ENCODE measurements around the gene SLC39A11.

Gene SLC39A11

DNA sequence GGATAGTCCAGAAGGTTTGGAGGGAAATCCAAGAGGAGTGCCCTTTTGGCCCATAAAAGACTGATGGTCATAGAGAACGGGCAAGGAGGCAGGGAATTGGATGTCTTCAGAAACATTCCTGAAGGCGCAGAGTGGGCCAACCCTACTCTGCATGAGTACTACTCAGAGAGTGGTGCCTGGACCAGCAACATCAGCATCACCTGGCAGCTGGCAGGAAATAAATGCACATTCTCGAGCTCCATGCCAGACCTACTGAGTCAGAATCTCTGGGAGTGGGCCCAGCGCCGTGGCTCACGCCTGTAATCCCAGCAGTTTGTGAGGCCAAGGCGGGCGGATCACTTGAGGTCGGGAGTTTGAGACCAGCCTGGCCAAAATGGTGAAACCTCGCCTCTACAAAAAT, 27.1 kb upstream of the SLC39A11 start:
- Histone ChIP-seq H3K14ac (ENCODE audit: low read length in 2 of 2) (no peak overlapping the region), H3K18ac (ENCODE audit: low read depth in 1 of 2, low read length in 2 of 2) (no peak overlapping the region), H3K4ac (ENCODE audit: low read depth in 1 of 2, low read length in 2 of 2) (no peak overlapping the region), H3K27ac (ENCODE audit: low read length, poor library complexity, severe bottlenecking) (no peak overlapping the region), H3K23ac (ENCODE audit: low read length in 2 of 2) (no peak overlapping the region), H2BK5ac (ENCODE audit: low read depth, low read length, poor library complexity, severe bottlenecking) (no peak overlapping the region), H3K9ac (ENCODE audit: low read length) (no peak overlapping the region), H3K79me1 (replicated peaks; ENCODE audit: low read length, poor library complexity, severe bottlenecking) (no peaks in the 10 kb centered on the region), H2AFZ (ENCODE audit: low read depth, low read length) (no peak overlapping the region), H2BK12ac (ENCODE audit: low read length in 2 of 2) (no peak overlapping the region), H3K4me1 (ENCODE audit: control insufficient read depth, insufficient read depth, low read depth, low read length) (no peaks in the 10 kb centered on the region), H3K9me3 (ENCODE audit: control insufficient read depth, low read length) (no peaks in the 10 kb centered on the region), H2BK15ac (ENCODE audit: low read depth, poor library complexity, severe bottlenecking) (no peak overlapping the region), H3K4me2 (ENCODE audit: low read length, poor library complexity, severe bottlenecking) (no peak overlapping the region), H4K8ac (ENCODE audit: low read length) (no peak overlapping the region), H4K91ac (ENCODE audit: low read length) (no peak overlapping the region), H3K4me3 (ENCODE audit: insufficient read depth in 1 of 2, low read depth in 1 of 2, low read length in 2 of 2) (no peak overlapping the region), H3K36me3 (ENCODE audit: control insufficient read depth in 1 of 2, insufficient read depth in 2 of 2, low read depth in 1 of 2, low read length in 2 of 2) (no peaks in the 10 kb centered on the region), H3K27me3 (ENCODE audit: control insufficient read depth in 1 of 2, insufficient read depth in 1 of 2, low read length in 2 of 2) (peaks cover 0 to 8% of the 10 kb centered on the region in 2 experiments), H2AK5ac (ENCODE audit: low read length, severe bottlenecking) (no peak overlapping the region), H2BK120ac (ENCODE audit: low read depth, low read length) (no peak overlapping the region)
- 83% methylated on average over 10 of the region's 10 CpGs for WGBS
- no peak for DNase-seq

DNA sequence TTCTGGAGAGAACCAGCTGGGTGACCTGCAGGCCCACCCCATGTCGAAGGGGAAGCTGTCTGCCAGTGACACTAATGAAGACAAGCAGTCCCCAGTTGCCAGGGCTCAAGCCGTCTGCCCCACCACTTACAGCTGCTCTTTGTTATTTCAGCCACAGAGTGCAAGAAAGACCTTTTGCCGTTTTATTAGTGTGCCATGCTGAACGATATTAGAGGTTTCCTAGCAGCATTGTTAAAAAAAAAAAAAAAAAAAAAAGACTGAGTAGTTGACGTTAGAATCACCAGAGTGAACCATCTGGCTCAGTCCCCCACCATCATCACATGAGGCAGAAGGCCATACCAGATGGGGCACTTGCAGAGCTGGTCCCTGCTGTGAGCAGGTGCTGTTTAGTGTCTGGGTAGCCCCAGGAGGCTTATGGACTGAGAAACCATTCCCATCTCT, 26.5 kb upstream of the SLC39A11 start:
- WGBS = 91% methylated on average over 4 of the region's 5 CpGs
- Histone ChIP-seq H3K36me3 (ENCODE audit: control insufficient read depth in 1 of 2, insufficient read depth in 2 of 2, low read depth in 1 of 2, low read length in 2 of 2) (no peaks in the 10 kb centered on the region), H3K27me3 (ENCODE audit: control insufficient read depth in 1 of 2, insufficient read depth in 1 of 2, low read length in 2 of 2) (peaks cover 0 to 8% of the 10 kb centered on the region in 2 experiments), H2AK5ac (ENCODE audit: low read length, severe bottlenecking) (no peak overlapping the region), H2BK12ac (ENCODE audit: low read length in 2 of 2) (no peak overlapping the region), H3K4me1 (ENCODE audit: control insufficient read depth, insufficient read depth, low read depth, low read length) (no peaks in the 10 kb centered on the region), H3K4ac (ENCODE audit: low read depth in 1 of 2, low read length in 2 of 2) (no peak overlapping the region), H3K9ac (ENCODE audit: low read length) (no peak overlapping the region), H3K79me1 (replicated peaks; ENCODE audit: low read length, poor library complexity, severe bottlenecking) (no peaks in the 10 kb centered on the region), H3K23ac (ENCODE audit: low read length in 2 of 2) (no peak overlapping the region), H2AFZ (ENCODE audit: low read depth, low read length) (no peak overlapping the region), H3K9me3 (ENCODE audit: control insufficient read depth, low read length) (no peaks in the 10 kb centered on the region), H3K18ac (ENCODE audit: low read depth in 1 of 2, low read length in 2 of 2) (no peak overlapping the region), H4K91ac (ENCODE audit: low read length) (no peak overlapping the region), H3K14ac (ENCODE audit: low read length in 2 of 2) (no peak overlapping the region), H2BK15ac (ENCODE audit: low read depth, poor library complexity, severe bottlenecking) (no peak overlapping the region), H3K4me3 (ENCODE audit: insufficient read depth in 1 of 2, low read depth in 1 of 2, low read length in 2 of 2) (no peak overlapping the region), H4K8ac (ENCODE audit: low read length) (no peak overlapping the region), H2BK120ac (ENCODE audit: low read depth, low read length) (no peak overlapping the region), H3K4me2 (ENCODE audit: low read length, poor library complexity, severe bottlenecking) (no peak overlapping the region), H2BK5ac (ENCODE audit: low read depth, low read length, poor library complexity, severe bottlenecking) (no peak overlapping the region), H3K27ac (ENCODE audit: low read length, poor library complexity, severe bottlenecking) (no peak overlapping the region)
- no peak for DNase-seq

DNA sequence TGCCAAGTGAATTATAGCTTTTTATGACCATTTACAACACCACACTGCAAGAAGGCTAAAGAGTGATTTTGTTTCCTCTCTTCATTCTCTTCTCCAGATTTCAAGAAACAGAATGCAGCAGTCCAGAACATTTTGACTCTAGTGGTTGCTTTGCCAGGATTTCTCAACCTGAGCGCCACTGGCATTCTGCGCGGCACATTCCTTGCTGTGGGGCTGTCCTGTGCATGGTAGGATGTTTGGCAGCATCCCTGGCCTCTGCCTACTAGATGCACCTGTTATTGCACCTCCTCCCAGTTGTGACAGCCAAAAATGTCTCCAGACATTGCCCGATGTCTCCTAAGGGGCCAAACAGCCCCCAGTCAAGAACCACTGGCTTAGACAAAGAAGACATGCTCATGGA, 25.7 kb upstream of the SLC39A11 start:
- H4K91ac ChIP-seq (ENCODE audit: low read length) = no peak overlapping the region
- H2AFZ ChIP-seq (ENCODE audit: low read depth, low read length) = no peak overlapping the region
- H3K23ac ChIP-seq (ENCODE audit: low read length in 2 of 2) = no peak overlapping the region
- no peaks in the 10 kb centered on the region for H3K36me3 ChIP-seq (ENCODE audit: control insufficient read depth in 1 of 2, insufficient read depth in 2 of 2, low read depth in 1 of 2, low read length in 2 of 2)
- 97% methylated on average over 4 of the region's 4 CpGs for WGBS
- no peak overlapping the region for H3K9ac ChIP-seq (ENCODE audit: low read length)
- no peak overlapping the region for H3K18ac ChIP-seq (ENCODE audit: low read depth in 1 of 2, low read length in 2 of 2)
- no peaks in the 10 kb centered on the region for H3K4me1 ChIP-seq (ENCODE audit: control insufficient read depth, insufficient read depth, low read depth, low read length)
- H2AK5ac ChIP-seq (ENCODE audit: low read length, severe bottlenecking) = no peak overlapping the region
- H3K4ac ChIP-seq (ENCODE audit: low read depth in 1 of 2, low read length in 2 of 2) = no peak overlapping the region
- H3K4me3 ChIP-seq (ENCODE audit: insufficient read depth in 1 of 2, low read depth in 1 of 2, low read length in 2 of 2) = no peak overlapping the region
- no peak overlapping the region for H2BK5ac ChIP-seq (ENCODE audit: low read depth, low read length, poor library complexity, severe bottlenecking)
- no peak overlapping the region for H3K14ac ChIP-seq (ENCODE audit: low read length in 2 of 2)
- no peak for DNase-seq
- H3K79me1 ChIP-seq (replicated peaks; ENCODE audit: low read length, poor library complexity, severe bottlenecking) = no peaks in the 10 kb centered on the region
- no peak overlapping the region for H2BK120ac ChIP-seq (ENCODE audit: low read depth, low read length)
- no peak overlapping the region for H4K8ac ChIP-seq (ENCODE audit: low read length)
- H2BK15ac ChIP-seq (ENCODE audit: low read depth, poor library complexity, severe bottlenecking) = no peak overlapping the region
- no peak overlapping the region for H3K4me2 ChIP-seq (ENCODE audit: low read length, poor library complexity, severe bottlenecking)
- no peak overlapping the region for H2BK12ac ChIP-seq (ENCODE audit: low read length in 2 of 2)
- no peaks in the 10 kb centered on the region for H3K9me3 ChIP-seq (ENCODE audit: control insufficient read depth, low read length)
- H3K27ac ChIP-seq (ENCODE audit: low read length, poor library complexity, severe bottlenecking) = no peak overlapping the region
- peaks cover 0 to 8% of the 10 kb centered on the region in 2 experiments for H3K27me3 ChIP-seq (ENCODE audit: control insufficient read depth in 1 of 2, insufficient read depth in 1 of 2, low read length in 2 of 2)

DNA sequence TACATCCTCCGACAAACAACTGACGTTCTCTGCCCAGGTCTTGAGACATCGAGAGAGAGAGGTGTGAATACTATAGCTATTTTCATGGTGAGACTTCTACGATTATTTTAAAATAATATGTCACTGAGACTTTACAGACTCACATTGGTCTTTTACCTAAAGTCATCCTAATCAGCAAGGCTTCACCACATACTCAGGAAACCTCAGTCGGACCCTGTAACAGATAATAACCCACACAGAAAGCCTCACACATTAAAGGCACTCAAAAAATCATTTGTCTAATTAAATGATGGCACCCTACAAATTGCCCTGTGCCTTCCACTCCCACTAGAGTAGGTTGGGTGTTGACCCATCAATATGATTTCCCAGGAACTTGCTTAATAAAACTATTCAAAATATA, 19.8 kb upstream of the SLC39A11 start:
- Histone ChIP-seq H3K18ac (ENCODE audit: low read depth in 1 of 2, low read length in 2 of 2) (no peak overlapping the region), H3K23ac (ENCODE audit: low read length in 2 of 2) (no peak overlapping the region), H2AFZ (ENCODE audit: low read depth, low read length) (no peak overlapping the region), H2BK15ac (ENCODE audit: low read depth, poor library complexity, severe bottlenecking) (no peak overlapping the region), H3K27ac (ENCODE audit: low read length, poor library complexity, severe bottlenecking) (no peak overlapping the region), H3K9ac (ENCODE audit: low read length) (no peak overlapping the region), H3K4me1 (ENCODE audit: control insufficient read depth, insufficient read depth, low read depth, low read length) (no peaks in the 10 kb centered on the region), H3K4ac (ENCODE audit: low read depth in 1 of 2, low read length in 2 of 2) (no peak overlapping the region), H2AK5ac (ENCODE audit: low read length, severe bottlenecking) (no peak overlapping the region), H2BK12ac (ENCODE audit: low read length in 2 of 2) (no peak overlapping the region), H2BK120ac (ENCODE audit: low read depth, low read length) (no peak overlapping the region), H3K36me3 (ENCODE audit: control insufficient read depth in 1 of 2, insufficient read depth in 2 of 2, low read depth in 1 of 2, low read length in 2 of 2) (no peaks in the 10 kb centered on the region), H3K4me2 (ENCODE audit: low read length, poor library complexity, severe bottlenecking) (no peak overlapping the region), H3K27me3 (ENCODE audit: control insufficient read depth in 1 of 2, insufficient read depth in 1 of 2, low read length in 2 of 2) (peaks cover 0 to 4% of the 10 kb centered on the region in 2 experiments), H3K14ac (ENCODE audit: low read length in 2 of 2) (no peak overlapping the region), H3K4me3 (ENCODE audit: insufficient read depth in 1 of 2, low read depth in 1 of 2, low read length in 2 of 2) (no peak overlapping the region), H3K9me3 (ENCODE audit: control insufficient read depth, low read length) (no peaks in the 10 kb centered on the region), H4K91ac (ENCODE audit: low read length) (no peak overlapping the region), H4K8ac (ENCODE audit: low read length) (no peak overlapping the region), H3K79me1 (replicated peaks; ENCODE audit: low read length, poor library complexity, severe bottlenecking) (no peaks in the 10 kb centered on the region), H2BK5ac (ENCODE audit: low read depth, low read length, poor library complexity, severe bottlenecking) (no peak overlapping the region)
- 93% methylated on average over 2 of the region's 5 CpGs for WGBS
- no peak for DNase-seq

Measured in mesenchymal stem cell (in vitro differentiated cells and primary cell).